ENCODE data around the gene MRPS16.

Gene MRPS16

GRCh38 chr10:73238990-73239566 lies 13.4 kb downstream of the MRPS16 start:
- no peak overlapping the region for H4K8ac ChIP-seq (ENCODE audit: low read depth, low read length)
- H3K27ac ChIP-seq (ENCODE audit: low read depth, low read length): no peak overlapping the region
- H2BK15ac ChIP-seq (replicated peaks; ENCODE audit: low read depth): no peak overlapping the region
- no peak overlapping the region for H2AK5ac ChIP-seq (ENCODE audit: low read length)
- H3K4me3 ChIP-seq (ENCODE audit: low read length): no peak overlapping the region
- H3K18ac ChIP-seq (ENCODE audit: low read length): no peak overlapping the region
- H3K56ac ChIP-seq (ENCODE audit: low read length): no peak overlapping the region
- DNase-seq: no peak
- H3K27me3 ChIP-seq (ENCODE audit: insufficient read depth, low read length, poor library complexity): no peaks in the 10 kb centered on the region
- H3K36me3 ChIP-seq (ENCODE audit: control insufficient read depth, insufficient read depth, low read length): peaks cover 1% of the 10 kb centered on the region
- H3K23ac ChIP-seq (ENCODE audit: low read length): no peak overlapping the region
- no peak overlapping the region for H2BK5ac ChIP-seq (ENCODE audit: low read length)
- H3K79me1 ChIP-seq (ENCODE audit: low read length): peaks cover 2% of the 10 kb centered on the region
- H2BK120ac ChIP-seq (ENCODE audit: low read depth, low read length): no peak overlapping the region
- no peak overlapping the region for H3K4me2 ChIP-seq (ENCODE audit: low read length)
- H4K5ac ChIP-seq (ENCODE audit: low read length): no peak overlapping the region
- no peak overlapping the region for H3K4ac ChIP-seq (ENCODE audit: low read depth, low read length)
- H3K79me2 ChIP-seq (ENCODE audit: control insufficient read depth, insufficient read depth, low read length): peaks cover 2% of the 10 kb centered on the region
- no peaks in the 10 kb centered on the region for H3K4me1 ChIP-seq (ENCODE audit: control insufficient read depth, low read depth, low read length)
- no CpG with 5 or more reads among the region's 5 CpGs for WGBS (ENCODE audit: extremely low coverage, insufficient coverage, low lambda C conversion rate)
- H3K9ac ChIP-seq (ENCODE audit: low read length): no peak overlapping the region

GRCh38 chr10:73234695-73235094 lies 17.7 kb downstream of the MRPS16 start:
- no CpG with 5 or more reads among the region's 7 CpGs for WGBS (ENCODE audit: extremely low coverage, insufficient coverage, low lambda C conversion rate)
- no peaks in the 10 kb centered on the region for H3K36me3 ChIP-seq (ENCODE audit: control insufficient read depth, insufficient read depth, low read length)

GRCh38 chr10:73233883-73234282 lies 18.6 kb downstream of the MRPS16 start:
- Histone ChIP-seq H2BK120ac (ENCODE audit: low read depth, low read length) (no peak overlapping the region), H2BK5ac (ENCODE audit: low read length) (no peak overlapping the region), H2BK15ac (replicated peaks; ENCODE audit: low read depth) (no peak overlapping the region), H3K79me2 (ENCODE audit: control insufficient read depth, insufficient read depth, low read length) (no peaks in the 10 kb centered on the region), H3K36me3 (ENCODE audit: control insufficient read depth, insufficient read depth, low read length) (no peaks in the 10 kb centered on the region), H3K4ac (ENCODE audit: low read depth, low read length) (no peak overlapping the region), H3K4me3 (ENCODE audit: low read length) (no peak overlapping the region), H3K27ac (ENCODE audit: low read depth, low read length) (no peak overlapping the region), H2AK5ac (ENCODE audit: low read length) (no peak overlapping the region), H3K23ac (ENCODE audit: low read length) (no peak overlapping the region), H3K27me3 (ENCODE audit: insufficient read depth, low read length, poor library complexity) (no peaks in the 10 kb centered on the region), H4K5ac (ENCODE audit: low read length) (no peak overlapping the region), H3K4me2 (ENCODE audit: low read length) (no peak overlapping the region), H3K9ac (ENCODE audit: low read length) (no peak overlapping the region), H3K56ac (ENCODE audit: low read length) (no peak overlapping the region), H3K79me1 (ENCODE audit: low read length) (peaks cover 2% of the 10 kb centered on the region), H3K18ac (ENCODE audit: low read length) (no peak overlapping the region), H3K4me1 (ENCODE audit: control insufficient read depth, low read depth, low read length) (no peaks in the 10 kb centered on the region), H4K8ac (ENCODE audit: low read depth, low read length) (no peak overlapping the region)
- DNase-seq: no peak
- WGBS (ENCODE audit: extremely low coverage, insufficient coverage, low lambda C conversion rate): no CpG with 5 or more reads among the region's 2 CpGs

More at GRCh38 chr10:73234695-73235094, 17.7 kb downstream of the MRPS16 start:
- no peak overlapping the region for H2AK5ac ChIP-seq (ENCODE audit: low read length)
- H3K27ac ChIP-seq (ENCODE audit: low read depth, low read length): no peak overlapping the region
- peaks cover 2% of the 10 kb centered on the region for H3K79me1 ChIP-seq (ENCODE audit: low read length)
- no peaks in the 10 kb centered on the region for H3K27me3 ChIP-seq (ENCODE audit: insufficient read depth, low read length, poor library complexity)
- no peak overlapping the region for H2BK5ac ChIP-seq (ENCODE audit: low read length)
- no peak overlapping the region for H3K9ac ChIP-seq (ENCODE audit: low read length)
- no peak overlapping the region for H3K4ac ChIP-seq (ENCODE audit: low read depth, low read length)
- H3K4me3 ChIP-seq (ENCODE audit: low read length): no peak overlapping the region
- no peak overlapping the region for H2BK120ac ChIP-seq (ENCODE audit: low read depth, low read length)
- H3K4me2 ChIP-seq (ENCODE audit: low read length): no peak overlapping the region
- DNase-seq: no peak
- H4K8ac ChIP-seq (ENCODE audit: low read depth, low read length): no peak overlapping the region
- H3K79me2 ChIP-seq (ENCODE audit: control insufficient read depth, insufficient read depth, low read length): no peaks in the 10 kb centered on the region
- no peak overlapping the region for H3K18ac ChIP-seq (ENCODE audit: low read length)
- no peak overlapping the region for H3K23ac ChIP-seq (ENCODE audit: low read length)
- no peak overlapping the region for H2BK15ac ChIP-seq (replicated peaks; ENCODE audit: low read depth)
- no peak overlapping the region for H3K56ac ChIP-seq (ENCODE audit: low read length)
- no peaks in the 10 kb centered on the region for H3K4me1 ChIP-seq (ENCODE audit: control insufficient read depth, low read depth, low read length)
- H4K5ac ChIP-seq (ENCODE audit: low read length): no peak overlapping the region

- Histone ChIP-seq H2BK120ac (ENCODE audit: low read depth, low read length) (no peak overlapping the region), H4K8ac (ENCODE audit: low read depth, low read length) (no peak overlapping the region), H2BK5ac (ENCODE audit: low read length) (no peak overlapping the region), H4K5ac (ENCODE audit: low read length) (no peak overlapping the region), H3K18ac (ENCODE audit: low read length) (no peak overlapping the region), H3K4me1 (ENCODE audit: control insufficient read depth, low read depth, low read length) (no peaks in the 10 kb centered on the region), H2AK5ac (ENCODE audit: low read length) (no peak overlapping the region), H3K36me3 (ENCODE audit: control insufficient read depth, insufficient read depth, low read length) (no peaks in the 10 kb centered on the region), H3K4me3 (ENCODE audit: low read length) (no peak overlapping the region), H3K56ac (ENCODE audit: low read length) (no peak overlapping the region), H3K4me2 (ENCODE audit: low read length) (no peak overlapping the region), H3K27ac (ENCODE audit: low read depth, low read length) (no peak overlapping the region), H3K79me2 (ENCODE audit: control insufficient read depth, insufficient read depth, low read length) (no peaks in the 10 kb centered on the region), H2BK15ac (replicated peaks; ENCODE audit: low read depth) (no peak overlapping the region), H3K23ac (ENCODE audit: low read length) (no peak overlapping the region), H3K27me3 (ENCODE audit: insufficient read depth, low read length, poor library complexity) (no peaks in the 10 kb centered on the region), H3K9ac (ENCODE audit: low read length) (no peak overlapping the region), H3K4ac (ENCODE audit: low read depth, low read length) (no peak overlapping the region), H3K79me1 (ENCODE audit: low read length) (no peaks in the 10 kb centered on the region)
- no CpG with 5 or more reads among the region's 8 CpGs for WGBS (ENCODE audit: extremely low coverage, insufficient coverage, low lambda C conversion rate)
- peak; percentile 27 for DNase-seq
Measured at GRCh38 chr10:73232887-73233286, 19.6 kb downstream of the MRPS16 start.

GRCh38 chr10:73229567-73229966 lies 22.9 kb downstream of the MRPS16 start:
- Histone ChIP-seq H3K18ac (ENCODE audit: low read length) (no peak overlapping the region), H2AK5ac (ENCODE audit: low read length) (no peak overlapping the region), H3K36me3 (ENCODE audit: control insufficient read depth, insufficient read depth, low read length) (no peaks in the 10 kb centered on the region), H3K4me2 (ENCODE audit: low read length) (no peak overlapping the region), H2BK15ac (replicated peaks; ENCODE audit: low read depth) (no peak overlapping the region), H3K79me1 (ENCODE audit: low read length) (no peaks in the 10 kb centered on the region), H3K23ac (ENCODE audit: low read length) (no peak overlapping the region), H4K5ac (ENCODE audit: low read length) (no peak overlapping the region), H3K79me2 (ENCODE audit: control insufficient read depth, insufficient read depth, low read length) (no peaks in the 10 kb centered on the region), H3K27ac (ENCODE audit: low read depth, low read length) (no peak overlapping the region), H3K9ac (ENCODE audit: low read length) (no peak overlapping the region), H3K4ac (ENCODE audit: low read depth, low read length) (no peak overlapping the region), H3K4me1 (ENCODE audit: control insufficient read depth, low read depth, low read length) (no peaks in the 10 kb centered on the region), H3K4me3 (ENCODE audit: low read length) (no peak overlapping the region), H2BK120ac (ENCODE audit: low read depth, low read length) (no peak overlapping the region), H3K27me3 (ENCODE audit: insufficient read depth, low read length, poor library complexity) (no peaks in the 10 kb centered on the region), H2BK5ac (ENCODE audit: low read length) (no peak overlapping the region), H3K56ac (ENCODE audit: low read length) (no peak overlapping the region), H4K8ac (ENCODE audit: low read depth, low read length) (no peak overlapping the region)
- WGBS (ENCODE audit: extremely low coverage, insufficient coverage, low lambda C conversion rate): no CpG with 5 or more reads among the region's 6 CpGs
- no peak for DNase-seq

GRCh38 chr10:73228247-73228646 lies 24.2 kb downstream of the MRPS16 start:
- Histone ChIP-seq H4K8ac (ENCODE audit: low read depth, low read length) (no peak overlapping the region), H2AK5ac (ENCODE audit: low read length) (no peak overlapping the region), H3K18ac (ENCODE audit: low read length) (no peak overlapping the region), H3K27me3 (ENCODE audit: insufficient read depth, low read length, poor library complexity) (no peaks in the 10 kb centered on the region), H3K79me1 (ENCODE audit: low read length) (no peaks in the 10 kb centered on the region), H2BK120ac (ENCODE audit: low read depth, low read length) (no peak overlapping the region), H3K4me3 (ENCODE audit: low read length) (no peak overlapping the region), H2BK5ac (ENCODE audit: low read length) (no peak overlapping the region), H3K36me3 (ENCODE audit: control insufficient read depth, insufficient read depth, low read length) (no peaks in the 10 kb centered on the region), H3K27ac (ENCODE audit: low read depth, low read length) (no peak overlapping the region), H3K9ac (ENCODE audit: low read length) (no peak overlapping the region), H3K4me2 (ENCODE audit: low read length) (no peak overlapping the region), H4K5ac (ENCODE audit: low read length) (no peak overlapping the region), H3K23ac (ENCODE audit: low read length) (no peak overlapping the region), H3K4ac (ENCODE audit: low read depth, low read length) (no peak overlapping the region), H3K4me1 (ENCODE audit: control insufficient read depth, low read depth, low read length) (no peaks in the 10 kb centered on the region), H3K56ac (ENCODE audit: low read length) (no peak overlapping the region), H2BK15ac (replicated peaks; ENCODE audit: low read depth) (no peak overlapping the region), H3K79me2 (ENCODE audit: control insufficient read depth, insufficient read depth, low read length) (no peaks in the 10 kb centered on the region)
- DNase-seq: no peak
- WGBS (ENCODE audit: extremely low coverage, insufficient coverage, low lambda C conversion rate): no CpG with 5 or more reads among the region's 3 CpGs

Data from mesendoderm (in vitro differentiated cells).